ENCODE results near the gene TPM2.
A peak's percentile ranks its signal among the peaks of the same experiment; 100 is the strongest.

The TPM2 gene

DNA sequence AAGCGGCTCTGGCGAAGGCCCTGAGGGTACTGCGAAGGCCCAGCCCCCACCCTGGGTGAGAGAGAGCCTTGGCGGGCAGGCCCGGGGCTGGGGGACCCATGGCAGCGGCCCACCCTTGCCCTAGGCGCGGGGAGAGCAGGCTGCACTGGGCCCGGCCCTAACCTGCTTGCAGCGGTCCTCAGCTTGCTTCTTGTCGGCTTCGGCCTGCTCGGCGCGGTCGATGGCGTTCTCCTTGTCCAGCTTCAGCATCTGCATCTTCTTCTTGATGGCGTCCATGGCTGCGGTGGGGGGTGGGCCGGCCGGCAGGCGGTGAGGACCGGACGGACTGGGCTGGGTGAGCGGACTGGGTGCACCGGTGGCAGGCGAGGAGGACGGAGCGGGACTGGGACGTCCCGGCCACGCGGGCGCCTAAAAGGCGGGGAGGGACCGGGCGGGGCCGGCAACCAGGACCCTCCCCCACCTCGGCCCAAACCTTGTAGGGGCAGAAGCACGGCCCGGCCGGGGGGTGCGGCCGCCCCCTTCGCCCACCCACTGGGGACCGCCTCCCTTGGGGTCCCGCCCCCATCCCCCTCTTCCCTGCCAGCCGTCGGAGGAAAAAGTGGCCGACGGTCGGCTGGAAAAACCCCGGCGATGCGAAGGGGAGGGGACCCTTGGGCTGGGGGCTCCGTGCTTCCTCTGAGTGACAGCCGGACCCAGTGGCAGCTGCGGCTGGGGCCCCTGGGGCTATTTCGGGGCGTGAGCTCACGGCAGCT is at the start of gene TPM2:
TPM2 (minus strand) TSS at position 384 of the 752 bp plus-strand sequence; CDS start at position 276, 108 bp downstream.
- H3K36me3 ChIP-seq (ENCODE audit: insufficient read depth, low read length), result peaks cover 4% of the 10 kb centered on the region; the same call in 1 of the 2 replicates
- TF ChIP-seq EZH2 (IDR thresholded peaks at IDR 0.05), result no peak
- peak; percentile 90 for TF ChIP-seq POLR2AphosphoS5 (IDR thresholded peaks at IDR 0.05; ENCODE audit: borderline replicate concordance, low read depth, low read length)
- no peaks in the 10 kb centered on the region for H3K9me3 ChIP-seq (ENCODE audit: low read depth, low read length)
- DNase-seq (ENCODE audit: low read depth, low spot score), result no peak
- peak within 1 kb of the TSS; percentile 81 for H3K27ac ChIP-seq
- peak within 1 kb of the TSS; percentile 90 for H3K9ac ChIP-seq (ENCODE audit: insufficient read length)
- peak within 1 kb of the TSS; percentile 96 for H3K4me3 ChIP-seq

DNA sequence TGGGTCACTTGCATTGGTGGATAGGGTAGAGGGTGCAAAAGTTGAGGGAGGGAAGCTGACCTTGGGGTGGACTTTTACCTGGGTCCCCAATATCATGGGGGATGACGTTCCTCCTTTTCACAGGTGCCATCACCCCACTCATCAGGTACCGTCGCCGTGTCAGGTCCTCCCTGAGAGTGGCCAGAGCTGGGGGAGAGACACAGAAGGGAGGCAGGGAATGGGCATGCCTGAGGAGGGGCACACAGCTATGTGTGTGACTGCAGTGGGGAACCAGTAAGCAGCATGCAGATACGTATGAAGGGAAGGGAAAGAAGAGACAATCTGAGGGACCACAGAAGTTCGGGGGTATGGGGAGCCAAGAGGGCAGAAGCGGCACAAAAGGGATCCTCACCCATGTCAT is 49.2 kb upstream of the TPM2 start:
- TF ChIP-seq FOXP2 (optimal IDR thresholded peaks at IDR 0.05; ENCODE audit: control extremely low read depth, extremely low read length, insufficient read depth) (no peak), POLR2AphosphoS5 (IDR thresholded peaks at IDR 0.05; ENCODE audit: borderline replicate concordance, low read depth, low read length) (no peak), EZH2 (IDR thresholded peaks at IDR 0.05) (no peak)
- no peak for DNase-seq (ENCODE audit: low read depth, low spot score)
- peaks cover 50% of the 10 kb centered on the region; the same call in 1 of the 2 replicates for H3K36me3 ChIP-seq (ENCODE audit: insufficient read depth, low read length)

DNA sequence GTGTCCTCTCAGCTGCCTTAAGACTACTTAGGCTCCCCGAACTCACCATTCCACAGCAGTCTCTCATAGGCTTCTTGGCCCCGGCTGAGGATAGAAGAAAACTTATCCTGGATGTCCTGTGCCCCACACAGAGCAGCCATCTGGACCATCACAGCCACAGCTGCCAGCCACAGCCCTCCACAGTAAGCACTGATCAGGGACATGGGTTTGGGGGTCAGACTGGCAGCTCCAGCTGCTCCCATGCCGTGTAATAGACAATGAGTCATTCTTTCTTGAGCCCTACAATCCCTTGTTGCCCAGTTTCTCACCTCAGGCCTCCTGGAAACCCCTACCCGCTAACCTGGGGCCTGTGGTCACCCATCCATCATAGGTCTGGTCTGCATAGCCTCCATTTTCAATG is 48.5 kb upstream of the TPM2 start:
- no peak overlapping the region for H3K4me3 ChIP-seq
- H3K9me3 ChIP-seq (ENCODE audit: low read depth, low read length), result no peaks in the 10 kb centered on the region
- H3K36me3 ChIP-seq (ENCODE audit: insufficient read depth, low read length), result peaks cover 46% of the 10 kb centered on the region; the same call in 1 of the 2 replicates
- H3K27ac ChIP-seq, result no peak overlapping the region
- no peak for TF ChIP-seq POLR2AphosphoS5 (IDR thresholded peaks at IDR 0.05; ENCODE audit: borderline replicate concordance, low read depth, low read length)
- no peak for TF ChIP-seq FOXP2 (optimal IDR thresholded peaks at IDR 0.05; ENCODE audit: control extremely low read depth, extremely low read length, insufficient read depth)
- TF ChIP-seq EZH2 (IDR thresholded peaks at IDR 0.05), result no peak
- DNase-seq (ENCODE audit: low read depth, low spot score), result no peak
- no peak overlapping the region for H3K9ac ChIP-seq (ENCODE audit: insufficient read length)

More for the DNA sequence above, 49.2 kb upstream of the TPM2 start:
- Histone ChIP-seq H3K4me3 (no peak overlapping the region), H3K9ac (ENCODE audit: insufficient read length) (no peak overlapping the region), H3K27ac (no peak overlapping the region), H3K9me3 (ENCODE audit: low read depth, low read length) (no peaks in the 10 kb centered on the region)

DNA sequence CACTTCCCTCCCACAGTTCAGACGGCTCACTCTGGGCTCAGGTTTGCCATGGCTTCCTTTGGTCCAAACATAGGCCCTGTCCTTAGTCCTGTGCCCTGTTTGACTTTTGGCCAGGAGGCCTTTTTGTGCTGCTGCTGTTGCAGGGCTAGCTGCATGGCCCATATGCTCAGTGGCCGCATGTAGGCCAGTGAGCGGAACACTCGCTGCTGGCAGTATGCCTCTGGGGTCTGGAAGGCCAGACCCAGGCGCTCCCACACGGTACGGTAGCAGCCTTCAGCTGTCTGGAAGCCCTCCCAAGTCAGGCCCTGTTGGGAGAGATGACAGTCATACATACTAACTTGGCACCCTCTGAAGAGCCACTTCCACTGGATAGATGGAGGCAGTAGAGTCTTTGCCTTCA is 47.4 kb upstream of the TPM2 start:
- Histone ChIP-seq H3K4me3 (no peak overlapping the region), H3K36me3 (ENCODE audit: insufficient read depth, low read length) (peaks cover 46% of the 10 kb centered on the region; the same call in 1 of the 2 replicates), H3K9ac (ENCODE audit: insufficient read length) (no peak overlapping the region)

DNA sequence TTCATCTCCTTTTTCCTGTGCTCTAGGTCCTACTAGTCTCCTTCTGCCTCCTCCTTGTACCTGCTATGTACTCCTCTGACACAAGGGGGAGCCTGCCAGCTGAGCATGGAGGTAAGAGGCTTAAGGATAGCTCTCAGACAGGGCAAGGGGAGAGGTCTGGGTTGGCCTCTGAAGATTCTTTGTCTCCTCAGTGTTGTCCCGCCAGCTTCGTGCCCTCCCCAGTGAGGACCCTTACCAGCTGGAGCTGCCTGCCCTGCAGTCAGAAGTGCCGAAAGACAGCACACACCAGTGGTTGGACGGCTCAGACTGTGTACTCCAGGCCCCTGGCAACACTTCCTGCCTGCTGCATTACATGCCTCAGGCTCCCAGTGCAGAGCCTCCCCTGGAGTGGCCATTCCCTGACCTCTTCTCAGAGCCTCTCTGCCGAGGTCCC is 46.5 kb upstream of the TPM2 start:
- Histone ChIP-seq H3K9me3 (ENCODE audit: low read depth, low read length) (no peaks in the 10 kb centered on the region), H3K27ac (no peak overlapping the region), H3K4me3 (no peak overlapping the region), H3K36me3 (ENCODE audit: insufficient read depth, low read length) (peaks cover 46% of the 10 kb centered on the region; the same call in 1 of the 2 replicates), H3K9ac (ENCODE audit: insufficient read length) (no peak overlapping the region)
- DNase-seq (ENCODE audit: low read depth, low spot score), result peak; percentile 20
- TF ChIP-seq POLR2AphosphoS5 (IDR thresholded peaks at IDR 0.05; ENCODE audit: borderline replicate concordance, low read depth, low read length), result no peak
- TF ChIP-seq EZH2 (IDR thresholded peaks at IDR 0.05), result no peak
- TF ChIP-seq FOXP2 (optimal IDR thresholded peaks at IDR 0.05; ENCODE audit: control extremely low read depth, extremely low read length, insufficient read depth), result no peak

More for the DNA sequence above, 47.4 kb upstream of the TPM2 start:
- no peak for TF ChIP-seq POLR2AphosphoS5 (IDR thresholded peaks at IDR 0.05; ENCODE audit: borderline replicate concordance, low read depth, low read length)
- no peak for TF ChIP-seq EZH2 (IDR thresholded peaks at IDR 0.05)
- no peak for TF ChIP-seq FOXP2 (optimal IDR thresholded peaks at IDR 0.05; ENCODE audit: control extremely low read depth, extremely low read length, insufficient read depth)
- no peak for DNase-seq (ENCODE audit: low read depth, low spot score)
- Histone ChIP-seq H3K9me3 (ENCODE audit: low read depth, low read length) (no peaks in the 10 kb centered on the region), H3K27ac (no peak overlapping the region)

DNA sequence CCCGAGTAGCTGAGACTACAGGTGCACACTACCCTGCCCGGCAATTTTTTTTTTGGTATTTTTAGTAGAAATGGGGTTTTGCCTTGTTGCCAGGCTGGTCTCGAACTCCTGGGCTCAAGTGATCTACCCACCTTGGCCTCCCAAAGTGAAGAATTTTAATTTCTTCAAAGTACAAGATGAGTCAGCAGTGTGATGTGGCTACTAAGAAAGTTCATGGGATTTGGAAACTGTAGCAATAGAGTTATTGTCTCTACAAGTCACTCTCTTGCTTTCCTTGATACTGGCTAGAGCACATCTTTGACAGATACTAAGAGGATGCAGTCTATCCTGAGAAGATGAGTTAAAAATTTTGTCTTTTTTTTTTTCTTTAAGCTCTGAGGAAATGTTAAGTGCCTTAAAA is 44.4 kb upstream of the TPM2 start:
- Histone ChIP-seq H3K9ac (ENCODE audit: insufficient read length) (no peak overlapping the region), H3K9me3 (ENCODE audit: low read depth, low read length) (no peaks in the 10 kb centered on the region), H3K36me3 (ENCODE audit: insufficient read depth, low read length) (peaks cover 37% of the 10 kb centered on the region; the same call in 1 of the 2 replicates), H3K27ac (no peak overlapping the region), H3K4me3 (no peak overlapping the region)
- no peak for DNase-seq (ENCODE audit: low read depth, low spot score)
- TF ChIP-seq EZH2 (IDR thresholded peaks at IDR 0.05), result no peak
- TF ChIP-seq POLR2AphosphoS5 (IDR thresholded peaks at IDR 0.05; ENCODE audit: borderline replicate concordance, low read depth, low read length), result no peak

DNA sequence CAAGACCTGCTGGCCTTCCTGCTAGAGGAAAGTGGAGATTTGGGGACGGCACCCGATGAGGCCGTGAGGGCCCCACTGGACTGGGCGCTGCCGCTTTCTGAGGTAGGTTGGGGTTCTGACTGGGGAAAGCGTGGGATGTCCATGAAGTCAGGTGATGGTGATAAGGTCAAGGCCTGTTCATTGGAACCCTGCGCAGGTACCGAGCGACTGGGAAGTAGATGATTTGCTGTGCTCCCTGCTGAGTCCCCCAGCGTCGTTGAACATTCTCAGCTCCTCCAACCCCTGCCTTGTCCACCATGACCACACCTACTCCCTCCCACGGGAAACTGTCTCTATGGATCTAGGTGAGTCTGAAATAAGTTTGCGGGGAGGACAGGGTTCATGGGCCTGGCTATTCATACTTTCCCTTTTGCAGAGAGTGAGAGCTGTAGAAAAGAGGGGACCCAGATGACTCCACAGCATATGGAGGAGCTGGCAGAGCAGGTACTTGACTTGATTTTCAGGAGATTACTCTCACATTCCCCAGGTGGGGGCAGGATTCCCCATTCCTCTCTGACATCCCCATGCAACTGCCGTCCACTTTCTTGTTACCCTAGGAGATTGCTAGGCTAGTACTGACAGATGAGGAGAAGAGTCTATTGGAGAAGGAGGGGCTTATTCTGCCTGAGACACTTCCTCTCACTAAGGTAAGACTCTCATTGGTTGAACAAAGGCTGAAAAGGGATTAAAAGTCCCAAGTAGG is 43.2 kb upstream of the TPM2 start:
- peak overlapping the region; percentile 95 for H3K4me3 ChIP-seq
- TF ChIP-seq POLR2AphosphoS5 (IDR thresholded peaks at IDR 0.05; ENCODE audit: borderline replicate concordance, low read depth, low read length) (no peak), FOXP2 (optimal IDR thresholded peaks at IDR 0.05; ENCODE audit: control extremely low read depth, extremely low read length, insufficient read depth) (no peak), EZH2 (IDR thresholded peaks at IDR 0.05) (no peak)
- no peaks in the 10 kb centered on the region for H3K9me3 ChIP-seq (ENCODE audit: low read depth, low read length)
- H3K36me3 ChIP-seq (ENCODE audit: insufficient read depth, low read length), result peaks cover 26% of the 10 kb centered on the region; the same call in 1 of the 2 replicates
- peak overlapping the region; percentile 95 for H3K9ac ChIP-seq (ENCODE audit: insufficient read length)
- H3K27ac ChIP-seq, result peak overlapping the region; percentile 63
- DNase-seq (ENCODE audit: low read depth, low spot score), result no peak

DNA sequence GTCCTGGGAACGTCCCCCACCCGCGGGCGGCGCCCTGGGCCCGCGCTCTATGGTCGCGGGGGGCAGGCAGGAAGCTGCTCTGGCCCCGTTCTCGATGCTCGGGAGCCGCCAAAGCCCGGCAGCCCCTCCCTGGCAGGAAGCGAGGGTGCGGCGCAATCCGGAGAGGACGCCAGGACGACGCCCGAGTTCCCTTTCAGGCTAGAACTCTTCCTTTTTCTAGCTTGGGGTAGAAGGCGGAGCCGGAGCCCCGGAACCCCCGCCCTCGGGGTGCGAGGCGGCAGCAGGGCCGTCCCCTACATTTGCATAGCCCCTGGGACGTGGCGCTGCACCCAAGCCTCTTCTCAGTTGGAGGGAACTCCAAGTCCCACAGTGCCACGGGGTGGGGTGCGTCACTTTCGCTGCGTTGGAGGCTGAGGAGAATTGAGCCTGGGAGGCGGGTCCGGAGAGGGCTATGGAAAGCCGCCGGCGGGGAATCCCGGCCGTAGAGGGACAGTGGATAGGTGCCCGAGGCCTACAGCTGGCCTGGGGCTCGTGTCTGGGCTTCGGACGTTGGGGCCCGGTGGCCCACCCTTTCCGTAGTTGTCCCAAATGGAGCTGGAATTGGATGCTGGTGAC is 42.6 kb upstream of the TPM2 start, which contains the start of the genes CREB3 and TLN1:
CREB3 (plus strand) TSS at position 482 of the 615 bp plus-strand sequence; CDS start at position 589, 107 bp downstream.
TLN1 (minus strand) TSS at position 11 of the 615 bp plus-strand sequence. CDS start 6,501 bp downstream, outside the sequence.
- no peak for TF ChIP-seq EZH2 (IDR thresholded peaks at IDR 0.05)
- TF ChIP-seq FOXP2 (optimal IDR thresholded peaks at IDR 0.05; ENCODE audit: control extremely low read depth, extremely low read length, insufficient read depth), result no peak
- TF ChIP-seq POLR2AphosphoS5 (IDR thresholded peaks at IDR 0.05; ENCODE audit: borderline replicate concordance, low read depth, low read length), result peak; percentile 94
- H3K9ac ChIP-seq (ENCODE audit: insufficient read length), result peak within 1 kb of the TSS; percentile 95
- H3K9me3 ChIP-seq (ENCODE audit: low read depth, low read length), result no peaks in the 10 kb centered on the region
- DNase-seq (ENCODE audit: low read depth, low spot score), result peak; percentile 88
- peak within 1 kb of the TSS; percentile 63 for H3K27ac ChIP-seq
- H3K36me3 ChIP-seq (ENCODE audit: insufficient read depth, low read length), result peaks cover 19% of the 10 kb centered on the region; the same call in 1 of the 2 replicates
- H3K4me3 ChIP-seq, result peak within 1 kb of the TSS; percentile 95
